Measurements from ENCODE around the gene MED12L.

Gene MED12L

DNA sequence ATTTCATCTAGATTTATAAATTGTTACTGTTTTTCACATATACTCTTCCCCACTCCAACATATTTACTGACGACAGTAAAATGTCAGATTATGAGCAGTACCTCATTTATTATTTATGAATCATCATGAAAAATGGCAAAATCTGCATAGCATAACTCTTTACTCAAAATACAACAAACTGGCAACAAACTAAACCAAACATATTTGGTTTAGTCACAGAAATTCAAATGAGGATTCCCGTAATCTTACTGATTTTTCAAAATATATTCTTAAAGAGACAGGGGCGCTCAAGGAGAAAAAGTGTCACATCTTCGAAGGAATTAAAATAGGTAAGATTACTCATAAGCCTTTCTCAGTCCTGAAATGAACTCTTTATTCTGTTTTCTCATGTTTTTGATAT is 234.2 kb downstream of the MED12L start:
- no peak for DNase-seq (ENCODE audit: low read depth in 2 of 2)

DNA sequence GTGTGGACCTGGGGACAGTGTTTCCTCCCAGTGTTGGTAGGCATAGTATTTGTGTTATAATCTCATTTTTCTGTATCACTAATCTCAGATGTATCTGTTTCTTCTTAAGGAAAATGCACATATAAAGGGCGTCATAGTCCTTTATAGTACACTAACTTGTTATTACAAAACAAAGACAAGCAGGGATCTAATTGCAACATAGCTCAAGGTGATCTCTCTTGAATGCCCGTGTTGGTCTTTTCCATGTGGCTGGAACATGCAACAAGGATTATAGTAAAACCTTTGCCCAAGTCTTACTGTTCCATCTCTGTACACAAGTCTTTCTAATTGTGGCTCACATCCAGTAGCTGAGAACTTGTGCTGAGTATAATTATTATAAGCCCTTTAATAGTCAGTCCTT is 234.7 kb downstream of the MED12L start:
- no peak for DNase-seq (ENCODE audit: low read depth in 2 of 2)

DNA sequence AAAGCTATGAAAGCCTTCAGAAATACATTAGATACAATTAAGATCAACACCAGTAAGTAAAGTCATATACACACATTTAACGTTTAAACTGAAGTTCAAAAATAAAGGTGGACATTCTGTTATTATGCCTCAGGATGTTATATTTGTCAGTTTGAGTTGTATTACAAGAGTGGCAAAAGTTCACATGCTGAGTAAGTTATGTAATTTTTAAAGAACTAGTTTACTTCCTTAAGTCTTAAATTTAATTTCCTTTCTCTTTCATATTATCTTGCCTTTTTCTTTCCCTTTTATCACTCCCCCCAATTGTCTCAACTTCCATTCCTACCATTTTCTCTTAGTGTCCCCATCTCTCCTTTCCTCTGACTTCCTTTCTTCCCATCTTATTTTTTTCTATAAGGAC is 236.1 kb downstream of the MED12L start:
- DNase-seq (ENCODE audit: low read depth in 2 of 2): no peak

DNA sequence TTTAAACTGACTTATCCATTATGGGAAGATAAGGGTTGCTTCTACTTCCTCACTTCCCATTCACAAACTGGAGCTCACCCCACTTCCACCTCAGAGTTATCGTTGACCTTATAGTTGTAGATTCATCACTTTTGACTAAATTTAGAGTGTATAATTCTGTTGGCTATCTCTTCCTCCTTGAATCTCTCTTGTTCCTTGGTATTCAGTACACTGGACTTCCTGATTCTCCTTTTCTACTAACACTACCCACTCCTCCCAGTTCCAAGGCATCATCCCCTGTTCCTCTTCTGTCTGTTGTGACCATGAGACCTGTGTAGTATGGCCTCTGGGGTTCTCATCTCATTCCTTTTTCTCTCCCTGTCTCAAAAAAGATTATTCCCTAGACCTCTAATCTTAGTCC is 237.0 kb downstream of the MED12L start:
- DNase-seq (ENCODE audit: low read depth in 2 of 2): no peak

DNA sequence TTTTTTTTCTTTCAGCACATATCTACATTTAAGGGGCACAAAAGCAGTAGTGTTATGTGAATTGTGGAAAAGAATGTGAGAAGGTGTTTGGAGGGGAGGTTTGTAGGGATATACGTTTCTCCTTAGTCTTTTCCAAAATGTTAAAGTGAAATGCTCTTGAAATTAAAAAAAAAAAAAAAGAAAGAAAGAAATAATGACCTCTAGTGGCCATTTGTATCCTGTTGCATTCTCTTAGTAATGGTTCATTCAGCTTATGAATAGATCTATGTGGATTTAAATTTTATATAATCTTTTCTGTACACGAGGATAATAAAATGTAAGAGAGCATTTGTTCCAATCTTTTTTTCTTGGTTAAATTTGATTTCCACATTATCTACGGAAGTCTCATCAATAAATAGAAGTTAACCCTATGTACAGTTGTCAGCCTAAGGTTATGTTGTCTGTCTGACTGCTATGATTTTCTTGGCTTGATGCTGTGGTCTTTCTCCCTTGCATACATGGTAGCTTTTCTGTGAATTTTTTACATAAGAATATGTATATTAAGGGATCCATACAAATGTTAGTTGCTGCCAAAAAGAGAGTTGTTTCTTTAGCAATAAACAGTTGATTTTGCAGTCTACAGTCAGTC is 242.2 kb downstream of the MED12L start:
- no peak for DNase-seq (ENCODE audit: low read depth in 2 of 2)

DNA sequence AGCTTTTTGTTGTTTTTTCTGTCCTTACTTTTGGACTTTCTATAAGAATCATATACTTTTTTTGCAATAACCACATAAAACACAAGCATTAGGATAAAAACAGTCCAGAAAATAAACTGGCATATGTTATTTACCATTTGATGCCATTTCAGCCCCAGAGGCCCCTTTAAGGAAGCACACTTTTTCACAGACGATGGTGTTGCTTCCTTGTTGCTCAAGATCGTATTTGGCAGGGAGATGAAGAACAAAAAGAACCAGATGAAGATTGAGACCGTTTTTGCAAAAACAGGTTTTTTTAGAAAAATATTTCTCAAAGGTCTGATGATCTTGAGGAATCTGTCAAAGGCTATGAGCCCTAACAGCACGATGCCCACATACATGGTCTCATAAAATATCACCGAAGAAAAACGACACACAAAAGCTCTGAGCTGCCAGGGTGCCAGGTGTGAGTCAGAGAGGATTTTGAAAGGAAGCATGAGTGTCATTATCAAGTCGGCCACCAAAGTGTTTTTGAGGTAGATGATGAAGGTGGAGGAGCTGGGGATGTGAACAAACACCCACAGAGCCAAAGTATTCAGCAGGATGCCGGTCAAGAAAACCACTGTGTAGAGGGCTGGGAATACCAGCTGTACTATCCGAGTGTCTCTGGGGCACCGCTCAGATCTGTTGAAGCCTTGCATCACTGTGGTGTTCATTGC is 243.0 kb downstream of the MED12L start:
- DNase-seq (ENCODE audit: low read depth in 2 of 2): no peak

DNA sequence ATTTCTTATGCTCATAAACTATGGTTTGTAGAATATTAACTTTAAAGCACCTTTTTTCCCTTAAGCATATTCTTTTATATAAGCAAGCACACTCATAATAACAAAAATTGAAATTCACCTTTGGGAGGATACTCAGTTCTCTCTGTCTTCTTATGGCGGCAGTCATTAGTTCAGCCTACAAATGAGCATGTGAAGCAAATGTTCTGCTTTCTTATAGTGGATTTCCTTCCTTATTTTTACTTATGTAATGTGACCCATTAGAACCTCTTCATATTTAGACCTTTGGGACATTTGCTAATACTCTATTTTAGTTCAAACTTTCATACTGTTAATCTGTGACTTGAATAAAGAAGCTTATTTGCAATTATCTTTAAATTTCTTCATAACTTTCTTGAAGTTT is 243.9 kb downstream of the MED12L start, which contains the start of gene P2RY13:
Gene P2RY13 (minus strand): TSS at position 187 of the 400 bp plus-strand sequence. CDS start 21 bp downstream, at position 166.
- DNase-seq (ENCODE audit: low read depth in 2 of 2): no peak

DNA sequence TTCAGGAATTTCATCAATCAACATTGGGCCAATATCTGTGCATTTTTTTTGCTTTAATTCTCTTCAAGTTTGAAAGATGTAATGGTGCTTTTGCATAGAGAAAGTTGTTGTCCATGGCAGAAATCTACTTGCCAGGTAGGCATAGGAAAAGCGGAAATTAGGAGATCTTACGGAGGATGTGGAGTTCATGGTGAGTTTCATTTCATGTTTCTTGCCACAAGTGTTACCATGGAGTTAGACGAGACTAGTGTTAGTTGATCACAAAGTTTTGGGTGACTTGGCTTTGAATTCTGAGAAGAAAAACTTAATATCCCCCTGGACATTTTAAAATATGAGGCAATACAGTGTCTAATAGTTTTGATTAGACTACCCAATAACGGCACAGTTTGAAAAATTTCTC is 244.9 kb downstream of the MED12L start:
- DNase-seq (ENCODE audit: low read depth in 2 of 2): no peak

DNA sequence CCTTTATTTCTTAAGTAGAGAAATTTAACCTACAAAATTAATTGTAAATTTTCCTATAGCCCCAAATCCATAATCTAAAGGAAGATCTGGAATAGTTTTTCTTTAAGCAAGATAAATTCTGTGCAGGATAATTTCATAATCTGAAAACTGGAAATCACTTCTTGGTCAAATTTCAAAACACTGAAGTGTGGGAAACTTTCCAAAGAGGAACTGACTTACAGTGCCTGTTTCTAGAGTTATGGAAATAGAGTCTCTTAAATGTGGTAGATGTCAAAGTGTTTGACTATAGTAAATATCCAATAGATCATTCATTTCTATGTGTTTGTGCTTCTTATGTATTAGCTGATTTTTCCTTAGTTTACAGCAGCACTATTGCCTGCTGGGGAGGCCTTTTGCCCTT is 245.4 kb downstream of the MED12L start:
- no peak for DNase-seq (ENCODE audit: low read depth in 2 of 2)

DNA sequence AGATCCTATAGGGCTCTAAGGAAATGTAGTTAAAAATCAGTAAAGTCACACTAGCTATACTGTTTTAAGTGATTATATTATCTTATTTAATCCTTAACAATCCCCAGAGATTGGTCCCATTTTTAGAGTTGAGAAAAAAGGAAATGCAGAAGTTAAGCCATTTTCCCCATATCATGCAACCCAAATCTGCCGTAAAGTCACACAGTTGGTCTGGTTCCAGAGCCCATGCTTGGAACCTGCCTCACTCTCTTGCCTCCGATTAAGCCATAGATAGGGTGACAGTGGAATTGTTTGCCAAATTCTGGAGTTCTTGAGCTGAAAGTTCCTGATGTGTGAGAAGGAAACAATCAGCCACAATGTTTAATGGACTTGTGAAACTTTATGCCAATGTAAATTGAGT is 246.2 kb downstream of the MED12L start:
- no peak for DNase-seq (ENCODE audit: low read depth in 2 of 2)

DNA sequence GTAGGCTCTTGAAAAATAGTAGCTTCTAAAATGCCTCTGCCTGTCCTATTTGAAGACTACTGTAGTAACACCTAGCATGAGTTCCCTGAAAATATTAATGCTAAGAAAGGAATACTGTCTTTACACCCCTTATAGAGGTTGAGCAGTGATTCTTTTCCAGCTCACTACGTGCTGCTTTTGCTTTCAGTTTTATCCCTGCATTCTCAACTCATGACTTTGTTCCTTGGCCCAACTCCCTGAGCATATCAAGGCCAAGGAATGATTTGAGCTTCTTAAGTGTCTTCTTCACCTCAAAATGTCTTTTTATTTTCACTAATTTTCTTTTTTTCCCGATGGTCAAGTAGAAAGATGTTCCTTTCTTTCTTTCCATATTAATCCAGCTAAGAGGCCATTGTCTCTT is 260.4 kb downstream of the MED12L start:
- DNase-seq (ENCODE audit: low read depth in 2 of 2): no peak

DNA sequence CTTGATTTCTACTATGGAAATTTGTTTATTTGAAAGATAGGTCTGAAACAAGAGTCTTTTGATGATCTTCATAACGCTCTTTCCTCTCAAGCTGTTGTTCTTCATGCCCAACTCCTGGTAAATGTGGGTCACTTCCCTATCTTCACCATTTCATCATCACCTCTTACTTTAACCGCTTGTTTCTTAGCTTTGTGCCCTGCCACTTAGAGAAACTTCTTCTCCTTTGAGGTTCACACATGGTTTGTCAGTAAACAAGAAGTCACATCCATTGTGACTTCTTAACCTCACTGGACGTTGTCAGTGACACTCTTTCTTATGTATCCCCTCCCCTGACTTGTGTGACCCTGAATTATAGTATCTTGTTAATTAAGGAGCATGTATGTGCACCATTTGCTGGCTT is 260.8 kb downstream of the MED12L start:
- no peak for DNase-seq (ENCODE audit: low read depth in 2 of 2)

DNA sequence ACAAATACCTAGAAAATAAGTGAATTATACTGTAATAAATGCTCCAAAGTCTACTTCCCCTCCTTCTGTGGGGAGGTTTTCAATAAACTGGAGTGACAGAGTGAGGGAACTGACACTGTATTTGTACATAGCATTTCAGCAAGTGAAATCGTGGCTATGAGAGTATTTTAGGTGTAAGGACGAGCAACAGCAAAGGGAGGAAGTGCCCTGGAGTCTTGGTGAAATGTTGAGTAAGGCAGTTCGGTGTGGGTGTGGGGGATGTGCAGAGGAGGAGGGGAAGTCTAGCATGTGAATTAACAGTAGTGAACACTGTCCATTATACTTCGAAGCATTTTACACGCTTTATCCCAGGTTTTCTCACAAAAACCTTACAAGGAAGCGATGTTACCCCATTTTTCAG is 262.0 kb downstream of the MED12L start:
- no peak for DNase-seq (ENCODE audit: low read depth in 2 of 2)

DNA sequence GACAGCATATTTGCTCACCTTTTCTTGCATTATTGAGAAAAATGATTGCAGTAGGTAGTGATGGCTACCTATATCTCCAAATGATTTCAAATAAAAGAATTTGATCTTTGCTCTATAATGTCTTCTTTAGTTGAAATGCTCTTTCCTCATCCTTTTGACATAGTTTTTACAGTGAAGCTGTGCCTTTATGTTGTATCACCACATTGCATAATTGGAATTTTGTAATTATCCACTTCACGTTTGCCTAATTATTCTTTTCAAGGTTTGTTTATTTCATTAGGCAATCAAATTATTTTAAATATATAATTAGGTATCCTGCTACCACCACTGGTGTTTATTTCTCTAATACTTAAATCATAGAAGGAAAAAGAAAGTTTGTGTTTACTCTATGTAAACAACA is 265.2 kb downstream of the MED12L start:
- no peak for DNase-seq (ENCODE audit: low read depth in 2 of 2)

DNA sequence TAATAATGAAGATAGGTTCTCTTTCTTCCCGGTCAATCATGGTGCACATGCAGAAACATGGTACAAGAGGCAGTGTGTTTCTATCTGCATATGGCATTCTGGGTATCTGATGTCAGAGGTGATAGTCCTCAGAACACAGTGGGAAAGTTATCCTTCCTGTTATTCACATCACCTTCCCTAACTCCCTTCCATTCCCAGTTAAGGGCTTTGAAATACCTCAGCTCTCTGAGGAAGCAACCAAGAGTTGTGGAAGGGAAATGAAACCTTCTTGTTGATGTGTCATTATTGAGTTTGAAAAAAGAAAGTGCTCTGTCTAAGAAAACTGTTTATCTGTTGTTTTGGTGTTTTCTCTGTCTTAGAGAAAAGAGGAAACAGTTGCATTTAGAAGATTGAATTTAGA is 265.8 kb downstream of the MED12L start:
- DNase-seq (ENCODE audit: low read depth in 2 of 2): no peak

DNA sequence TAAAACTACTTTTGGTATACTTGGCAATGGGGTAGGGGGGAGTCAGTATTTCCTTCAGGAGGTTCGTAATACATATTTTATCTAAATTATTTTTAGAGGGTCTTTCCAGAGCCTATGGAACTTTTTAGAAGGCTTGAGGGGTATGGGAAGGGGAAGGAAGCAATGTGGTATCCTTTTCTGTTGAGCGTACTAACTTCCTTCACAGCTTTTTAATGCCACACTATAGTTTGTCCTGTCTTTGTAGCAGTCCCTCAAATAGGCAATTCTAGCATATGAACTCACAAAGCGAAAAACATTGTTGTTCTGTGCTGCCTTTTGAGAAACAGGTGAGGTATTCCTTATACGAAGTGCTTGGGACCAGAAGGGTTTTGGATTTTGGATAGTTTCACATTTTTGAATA is 266.2 kb downstream of the MED12L start:
- DNase-seq (ENCODE audit: low read depth in 2 of 2): no peak

DNA sequence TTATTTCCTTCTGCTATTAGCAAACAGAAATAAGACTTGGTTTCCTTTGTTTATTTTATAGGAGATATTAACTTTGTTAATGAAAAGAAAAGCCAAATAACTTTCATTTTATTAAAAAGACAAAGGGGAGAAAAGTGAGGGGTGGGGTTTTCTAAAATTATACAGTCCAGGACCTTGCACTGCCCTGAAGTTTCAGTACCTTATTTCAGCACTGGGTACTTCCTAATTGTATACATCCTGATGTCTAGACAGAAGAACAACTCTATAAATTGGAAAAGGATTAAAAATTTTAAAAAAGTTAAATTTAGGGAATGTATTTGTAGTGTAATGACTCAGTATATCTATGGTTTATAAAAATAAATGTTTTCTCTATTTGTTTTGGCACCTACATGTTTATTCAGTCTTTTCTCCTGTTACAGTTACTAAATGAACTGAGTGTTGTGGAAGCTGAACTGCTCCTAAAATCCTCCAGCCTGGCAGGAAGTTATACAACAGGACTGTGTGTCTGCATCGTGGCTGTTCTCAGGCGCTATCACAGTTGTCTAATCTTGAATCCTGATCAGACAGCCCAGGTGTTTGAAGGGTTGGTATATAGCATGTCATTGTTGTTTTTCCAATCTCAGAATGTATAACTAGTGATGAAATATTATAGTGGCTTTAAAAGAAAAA is 271.5 kb downstream of the MED12L start:
- DNase-seq (ENCODE audit: low read depth in 2 of 2): no peak

DNA sequence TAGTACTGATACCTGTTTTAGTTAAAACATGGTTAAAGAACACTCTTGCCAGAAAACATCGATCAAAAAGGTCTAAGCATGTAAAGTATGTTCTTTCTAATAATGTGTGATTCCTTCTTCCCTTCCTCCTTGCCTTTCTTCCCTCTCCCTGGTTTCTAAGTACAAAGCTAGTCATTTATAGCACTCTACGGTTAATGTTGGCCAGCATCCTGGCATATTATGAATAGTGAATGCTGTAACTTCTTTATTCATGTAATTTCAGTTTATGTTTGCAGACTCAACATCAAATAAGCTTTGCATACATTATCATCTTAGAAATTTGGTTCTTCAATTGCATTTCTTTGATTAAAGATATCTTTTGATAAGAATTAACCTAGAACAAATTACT is 272.0 kb downstream of the MED12L start:
- DNase-seq (ENCODE audit: low read depth in 2 of 2): no peak

DNA sequence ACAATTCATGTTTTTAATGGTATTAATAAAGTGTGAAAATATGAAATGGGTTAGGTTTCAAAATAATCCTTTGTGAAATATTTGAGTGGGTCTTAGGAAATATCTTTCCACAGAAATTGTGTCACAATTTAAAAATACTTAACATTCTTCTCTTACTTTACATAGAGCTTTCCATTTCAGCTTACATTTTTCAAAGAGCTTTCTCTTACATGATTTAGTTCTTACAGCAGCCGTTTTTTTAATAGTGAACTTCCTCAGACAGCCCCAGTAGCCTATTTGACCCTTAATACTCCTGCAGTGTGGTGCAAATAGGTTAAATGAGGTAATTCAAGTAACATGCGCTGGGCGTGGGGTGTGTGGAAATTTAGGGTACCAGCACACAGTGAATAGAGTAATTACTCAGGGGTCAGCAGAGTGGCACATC is 277.3 kb downstream of the MED12L start:
- DNase-seq (ENCODE audit: low read depth in 2 of 2): no peak

DNA sequence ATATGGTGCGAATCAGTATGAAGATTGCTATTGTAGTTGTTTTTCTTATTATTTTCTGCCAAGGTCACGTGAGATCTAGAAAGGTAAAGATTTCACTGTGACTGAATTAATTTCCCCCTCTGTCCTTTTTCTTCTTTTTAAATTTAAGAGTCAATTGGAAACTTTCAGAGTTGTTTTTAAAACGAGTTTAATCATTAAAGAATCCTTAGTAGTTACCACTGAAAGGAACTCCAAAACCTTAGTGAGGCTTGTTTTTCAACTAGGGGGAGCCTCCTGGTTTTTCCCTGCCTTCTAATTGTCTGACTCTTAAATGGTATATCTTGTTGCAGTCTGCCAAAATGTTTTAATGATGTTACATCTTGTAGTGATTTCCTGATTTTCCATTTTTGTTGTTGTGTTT is 281.5 kb downstream of the MED12L start:
- no peak for DNase-seq (ENCODE audit: low read depth in 2 of 2)

DNA sequence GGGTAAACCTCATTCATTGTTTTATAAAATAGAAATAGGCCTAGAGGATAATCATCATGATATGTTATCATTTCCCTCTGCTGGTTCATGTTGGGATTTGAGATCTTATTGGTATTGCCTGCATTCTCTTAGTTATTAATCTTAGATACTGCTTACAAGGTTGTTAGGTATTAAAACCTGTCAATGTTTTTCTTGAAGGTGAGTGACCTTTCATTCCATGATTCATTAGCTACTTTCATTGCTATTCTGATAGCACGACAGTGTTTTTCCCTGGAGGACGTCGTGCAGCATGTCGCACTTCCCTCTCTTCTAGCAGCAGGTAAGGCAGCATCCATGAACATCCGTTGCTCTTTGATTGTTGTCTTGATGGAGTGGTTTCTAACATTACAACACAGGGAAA is 282.0 kb downstream of the MED12L start:
- no peak for DNase-seq (ENCODE audit: low read depth in 2 of 2)

DNA sequence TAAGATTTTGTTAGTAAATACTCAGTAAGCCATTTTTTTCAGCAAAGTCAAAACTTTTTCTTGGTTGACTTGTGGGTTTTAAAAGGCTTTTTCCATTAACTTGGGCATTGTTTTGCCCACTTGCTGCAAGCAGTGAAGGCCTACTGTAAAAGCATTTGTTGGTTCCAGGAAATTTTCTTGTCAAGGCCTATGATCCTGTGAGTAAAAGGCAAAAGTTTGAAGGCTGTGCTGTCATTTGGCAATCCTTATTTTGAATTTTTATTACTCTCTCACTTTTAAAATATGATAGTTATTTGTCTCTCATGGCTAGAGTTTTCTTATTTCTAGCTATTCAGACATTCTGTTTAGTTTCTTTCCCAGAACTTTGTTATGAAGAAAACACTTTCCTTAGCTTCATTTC is 286.1 kb downstream of the MED12L start:
- no peak for DNase-seq (ENCODE audit: low read depth in 2 of 2)

Data from activated CD4-positive, alpha-beta T cell treated with anti-CD3 and anti-CD28 coated beads for 24 hours (primary cell).